GM12878 (cell line): ENCODE data around the gene GIMD1. TPM values are rescaled to one million over a fixed set of nuclear protein-coding genes. Genes with fewer than 3 reads are reported as not detected.

Experiments
- ATAC-seq: fragments of 200-7000 bp; cut with Tn5 transposase; 3 replicates; pipeline ENCODE4 v1.9.1; 2020; ENCODE audit warnings: mild to moderate bottlenecking, moderate library complexity
- BruUV-seq: library from RNA; stranded (reverse); fragments of 400-500 nt; replicated peaks from 2 replicates; lab custom pipeline; 2021; lab: Mats Ljungman, UMichigan
- CTCF ChIA-PET: fragments of 300-600 bp; sonication (Branson Sonifier 250); formaldehyde crosslinking; extraction: SDS; loops from one replicate; lab custom pipeline; 2021; ENCODE audit warnings: inconsistent platforms; lab: Yijun Ruan, JAX
- POLR2A ChIA-PET: fragments of 350-600 bp; formaldehyde crosslinking; extraction: SDS; loops from one replicate; lab custom pipeline; 2021; ENCODE audit warnings: inconsistent platforms; lab: Charles Lee
- RAD21 ChIA-PET: fragments of 300-600 bp; sonication (Branson Sonifier 250); formaldehyde crosslinking; loops from one replicate; lab custom pipeline; 2023; ENCODE audit warnings: antibody characterized with exemption; ENCODE audit not compliant: unreplicated experiment; lab: Charles Lee
- SMC1A ChIA-PET: fragments of 300-600 bp; sonication (Branson Sonifier 250); formaldehyde crosslinking; loops from one replicate; lab custom pipeline; 2023; ENCODE audit not compliant: unreplicated experiment, uncharacterized antibody; lab: Charles Lee
- DNase-seq: peaks from one replicate; pipeline ENCODE4 v3.0.0-alpha.2; 2011; ENCODE audit warnings: low read depth, low spot score
- FAIRE-seq: peaks from 3 replicates; lab custom pipeline; 2011; peaks lifted over from hg19 to GRCh38; lab: Jason Lieb, UNC
- H2AFZ ChIP-seq: 2 replicates; pipeline ENCODE4 v1.6.0; 2011; ENCODE audit warnings: low read depth, low read length, control low read depth; ENCODE audit not compliant: control insufficient read depth
- H3K27ac ChIP-seq: 2 replicates; pipeline ENCODE4 v1.5.1; 2011; ENCODE audit warnings: control low read depth; ENCODE audit not compliant: control insufficient read depth, insufficient read depth
- H3K27me3 ChIP-seq, 2 experiments: replicated peaks in 1 of 2; 2 replicates each; pipeline versions ENCODE4 v1.6.0 to v1.6.1; 2011; ENCODE audit warnings: low read length in 1 of 2; ENCODE audit not compliant: control insufficient read depth in 2 of 2, insufficient read depth in 2 of 2
- H3K36me3 ChIP-seq, 2 experiments: 2 replicates each; pipeline ENCODE4 v1.5.1; 2011; ENCODE audit warnings: low read length in 1 of 2; ENCODE audit not compliant: control insufficient read depth in 2 of 2, insufficient read depth in 2 of 2
- H3K4me1 ChIP-seq: 2 replicates; pipeline ENCODE4 v1.6.1; 2011; ENCODE audit warnings: mild to moderate bottlenecking, low read length, moderate library complexity, mixed read lengths; ENCODE audit not compliant: control insufficient read depth, insufficient read depth
- H3K4me2 ChIP-seq: 2 replicates; pipeline ENCODE4 v1.6.0; 2011; ENCODE audit warnings: control low read depth; ENCODE audit not compliant: control insufficient read depth, insufficient read depth
- H3K4me3 ChIP-seq: fragments of 200-600 bp; sonication (generic); 2 replicates; pipeline ENCODE4 v1.5.1; 2016
- H3K79me2 ChIP-seq: 2 replicates; pipeline ENCODE4 v1.6.0; 2011; ENCODE audit warnings: low read length; ENCODE audit not compliant: control insufficient read depth, insufficient read depth
- H3K9ac ChIP-seq: 2 replicates; pipeline ENCODE4 v1.8.0; 2011; ENCODE audit warnings: low read length, control low read depth, mixed read lengths; ENCODE audit not compliant: control insufficient read depth, insufficient read depth
- H3K9me3 ChIP-seq: replicated peaks from 3 replicates; pipeline ENCODE4 v1.5.1; 2011; ENCODE audit warnings: mild to moderate bottlenecking, low read length; ENCODE audit not compliant: control insufficient read depth, insufficient read depth
- H4K20me1 ChIP-seq: 2 replicates; pipeline ENCODE4 v1.6.0; 2011; ENCODE audit not compliant: control insufficient read depth, insufficient read depth
- ATF7 ChIP-seq: fragments of 450-650 bp; IDR thresholded peaks from 2 replicates; pipeline ENCODE4 v1.6.1; 2016; ENCODE audit warnings: low read depth, mild to moderate bottlenecking
- FOS ChIP-seq: IDR thresholded peaks from 3 replicates; pipeline ENCODE4 v1.6.1; 2011; ENCODE audit warnings: borderline replicate concordance; ENCODE audit not compliant: insufficient read length; ENCODE audit errors: extremely low read depth
- IKZF2 ChIP-seq, 2 experiments: fragments of 450-650 bp; IDR thresholded peaks; 2 replicates each; pipeline ENCODE4 v1.6.1; 2017; ENCODE audit warnings: mild to moderate bottlenecking in 2 of 2, moderate library complexity in 2 of 2
- IRF4 ChIP-seq: IDR thresholded peaks from 2 replicates; pipeline ENCODE4 v1.6.1; 2011; ENCODE audit warnings: low read depth, low read length
- MTA2 ChIP-seq: fragments of 450-650 bp; IDR thresholded peaks from 2 replicates; pipeline ENCODE4 v1.6.1; 2016; ENCODE audit warnings: low read depth, mild to moderate bottlenecking, moderate library complexity
- NFYB ChIP-seq: IDR thresholded peaks from 2 replicates; pipeline ENCODE4 v1.6.1; 2011; ENCODE audit warnings: low read depth, mild to moderate bottlenecking, low read length, improper control_type of control experiment, moderate library complexity; ENCODE audit not compliant: insufficient read depth
- NR2C1 ChIP-seq: fragments of 450-650 bp; IDR thresholded peaks from 2 replicates; pipeline ENCODE4 v1.6.1; 2017; ENCODE audit warnings: antibody characterized with exemption, mild to moderate bottlenecking, moderate library complexity
- SPI1 ChIP-seq: IDR thresholded peaks from 2 replicates; pipeline ENCODE4 v1.6.1; 2011; ENCODE audit warnings: low read depth, mild to moderate bottlenecking, low read length, moderate library complexity, borderline replicate concordance; ENCODE audit not compliant: insufficient read depth
- STAT3 ChIP-seq: IDR thresholded peaks from 2 replicates; pipeline ENCODE4 v1.6.1; 2011; ENCODE audit warnings: low read depth, low read length, improper control_type of control experiment
- ZNF207 ChIP-seq: fragments of 450-650 bp; IDR thresholded peaks from 2 replicates; pipeline ENCODE4 v1.6.1; 2014; ENCODE audit warnings: antibody characterized with exemption, mild to moderate bottlenecking, borderline replicate concordance
- ZNF384 ChIP-seq: IDR thresholded peaks from 2 replicates; pipeline ENCODE4 v1.6.1; 2012; ENCODE audit warnings: low read depth, mild to moderate bottlenecking, low read length, improper control_type of control experiment, borderline replicate concordance
- WGBS: methylation state at CpG from one replicate; pipeline ENCODE4 v1.1.6; 2016; ENCODE audit warnings: low lambda C conversion rate; ENCODE audit not compliant: insufficient replicate concordance, insufficient coverage; ENCODE audit errors: missing lambda C conversion rate; 5-methylcytosine and 5-hydroxymethylcytosine counted together
- in situ Hi-C: fragments of 300-500 bp; cut with MboI; formaldehyde crosslinking; loops from 9 replicates; pipeline ENCODE4 v1.14.3; 2018; ENCODE audit warnings: mixed read lengths
- intact Hi-C: fragments of 100-400 bp; cut with micrococcal nuclease; formaldehyde crosslinking; loops from one replicate; pipeline ENCODE4 v1.14.2; 2022; ENCODE audit not compliant: unreplicated experiment
- polyA plus RNA-seq, 11 experiments: library from polyadenylated mRNA; depleted of rRNA in 4 of 11; unstranded in 6 of 11; stranded (reverse) in 5 of 11; fragments of >200 nt; fragmentation: Nextera tagmentation in 4 of 11; fragmentation: Illumina TruSeq in 1 of 11; extraction: Ambion mirVana in 4 of 11; extraction: Trizol in 1 of 11; gene quantifications; 1 replicate in 1 of 11; 2 replicates in 10 of 11; pipeline versions ENCODE4 v1.2.1 to v1.2.3, GENCODE V29; 2011 to 2016; ENCODE audit warnings: inconsistent platforms in 2 of 11, missing spikeins in 2 of 11, low read depth in 1 of 11
- total RNA-seq, 4 experiments: library from RNA; depleted of rRNA in 3 of 4; stranded (reverse); fragments of >200 nt in 3 of 4; fragmentation: Illumina TruSeq in 1 of 4; extraction: Trizol in 1 of 4; gene quantifications; 2 replicates each; pipeline versions ENCODE4 v1.2.1 to v1.2.3, GENCODE V29; 2013 to 2021
- TF ChIP-seq, protein P1 (sequence below): fragments of 450-650 bp; IDR thresholded peaks from 2 replicates; pipeline ENCODE4 v1.6.1; 2017; ENCODE audit warnings: antibody characterized with exemption, mild to moderate bottlenecking, moderate library complexity
- TF ChIP-seq, protein P2 (sequence below): fragments of 450-650 bp; IDR thresholded peaks from 2 replicates; pipeline ENCODE4 v1.6.1; 2018; ENCODE audit warnings: mild to moderate bottlenecking, low read depth, moderate library complexity; ENCODE audit not compliant: partially characterized antibody

Gene GIMD1
- total and polyA plus RNA-seq, 10 of the 15 experiments (the other 5 are each of a cell fraction or from before 2014, with no cell fraction given): 0.14 TPM; not detected in 9

DNA sequence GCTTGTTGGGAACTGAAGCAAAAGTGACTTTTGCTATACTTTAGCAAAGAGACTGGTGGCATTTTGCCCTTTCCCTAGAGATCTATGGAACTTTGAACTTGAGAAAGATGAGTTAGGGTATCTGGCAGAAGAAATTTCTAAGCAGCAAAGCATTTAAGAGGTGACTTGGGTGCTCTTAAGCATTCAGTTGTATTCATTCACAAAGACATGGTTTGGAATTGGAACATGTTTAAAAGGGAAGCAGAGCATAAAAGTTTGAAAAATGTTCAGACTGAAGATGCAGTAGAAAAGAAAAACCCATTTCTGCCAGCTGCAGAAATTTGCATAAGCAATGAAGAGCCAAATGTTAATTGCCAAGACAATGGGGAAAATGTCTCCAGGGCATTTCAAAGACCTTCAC is 30.7 kb downstream of the GIMD1 start:
- Histone ChIP-seq H4K20me1 (no peaks in the 10 kb centered on the region), H3K27ac (no peak overlapping the region), H3K4me1 (no peaks in the 10 kb centered on the region), H3K79me2 (peaks cover 4% of the 10 kb centered on the region), H3K36me3 (peaks cover 7 to 46% of the 10 kb centered on the region in 2 experiments), H3K4me3 (no peak overlapping the region), H2AFZ (no peak overlapping the region), H3K9me3 (peaks cover 18% of the 10 kb centered on the region; the same call in 2 of the 3 replicates), H3K4me2 (no peak overlapping the region), H3K9ac (no peak overlapping the region), H3K27me3 (no peaks in the 10 kb centered on the region)
- TF ChIP-seq MTA2: no peak
- TF ChIP-seq STAT3: no peak
- TF ChIP-seq ATF7: no peak
- no peak for TF ChIP-seq NFYB
- no peak for TF ChIP-seq NR2C1
- TF ChIP-seq SPI1: no peak
- FAIRE-seq (no peak), DNase-seq (no peak), ATAC-seq (no peak)
- intact Hi-C loops (no loop called here), in situ Hi-C loops (no loop called here)
- SMC1A ChIA-PET: no interaction called here
- RAD21 ChIA-PET: no interaction called here
- POLR2A ChIA-PET: no interaction called here
- BruUV-seq: no TSS peak
- CTCF ChIA-PET: no interaction called here

DNA sequence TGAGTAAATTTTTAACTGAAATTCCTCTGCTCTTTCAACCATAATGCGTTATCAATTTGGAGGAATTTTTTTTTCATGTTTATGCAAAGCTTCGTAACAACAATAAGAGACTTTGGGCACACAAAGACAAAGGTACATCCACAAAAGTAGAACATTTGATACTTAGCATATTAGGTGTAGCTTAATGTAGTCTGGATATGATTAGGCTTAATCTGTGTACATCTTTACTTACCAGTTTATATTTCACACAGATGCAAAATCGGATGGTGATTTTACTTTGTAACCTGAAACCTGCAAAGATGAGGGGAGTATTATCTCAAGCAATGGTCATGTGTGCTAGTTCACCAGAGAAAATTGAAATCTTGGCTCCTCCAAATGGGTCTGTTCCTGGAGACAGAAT is 32.0 kb downstream of the GIMD1 start:
- H3K4me1 ChIP-seq: no peaks in the 10 kb centered on the region
- no peak overlapping the region for H3K27ac ChIP-seq
- no peaks in the 10 kb centered on the region; the same call in none of the 2 replicates for H3K79me2 ChIP-seq
- WGBS: 97% methylated on average over 3 of the region's 3 CpGs
- ATAC-seq (no peak), FAIRE-seq (no peak), DNase-seq (no peak)
- in situ Hi-C loops (no loop called here), intact Hi-C loops (no loop called here)
- H3K9me3 ChIP-seq: peaks cover 18% of the 10 kb centered on the region; the same call in 2 of the 3 replicates
- ChIA-PET SMC1A (interaction anchor here (0.6 kb wide), 1 partner anchor 1301 kb away, joined by 3 read pairs; no protein-coding TSS in a partner anchor), RAD21 (no interaction called here), POLR2A (interaction anchor here (0.7 kb wide), 1 partner anchor 21 kb away, joined by 3 read pairs; the partner anchor contains the start of gene TBCK), CTCF (interaction anchor here (0.7 to 1.4 kb wide), 2 partner anchors 9 to 662 kb away, joined by 4 to 5 read pairs; no protein-coding TSS in a partner anchor)
- H2AFZ ChIP-seq: no peak overlapping the region
- BruUV-seq: no TSS peak
- H3K27me3 ChIP-seq: no peaks in the 10 kb centered on the region
- no peak overlapping the region for H3K4me3 ChIP-seq
- no peak overlapping the region for H3K4me2 ChIP-seq
- H3K36me3 ChIP-seq: peaks cover 8 to 46% of the 10 kb centered on the region in 2 experiments
- no peaks in the 10 kb centered on the region for H4K20me1 ChIP-seq
- no peak overlapping the region for H3K9ac ChIP-seq
- TF ChIP-seq ZNF207: no peak
- TF ChIP-seq FOS: no peak
- TF ChIP-seq, protein P1, sequence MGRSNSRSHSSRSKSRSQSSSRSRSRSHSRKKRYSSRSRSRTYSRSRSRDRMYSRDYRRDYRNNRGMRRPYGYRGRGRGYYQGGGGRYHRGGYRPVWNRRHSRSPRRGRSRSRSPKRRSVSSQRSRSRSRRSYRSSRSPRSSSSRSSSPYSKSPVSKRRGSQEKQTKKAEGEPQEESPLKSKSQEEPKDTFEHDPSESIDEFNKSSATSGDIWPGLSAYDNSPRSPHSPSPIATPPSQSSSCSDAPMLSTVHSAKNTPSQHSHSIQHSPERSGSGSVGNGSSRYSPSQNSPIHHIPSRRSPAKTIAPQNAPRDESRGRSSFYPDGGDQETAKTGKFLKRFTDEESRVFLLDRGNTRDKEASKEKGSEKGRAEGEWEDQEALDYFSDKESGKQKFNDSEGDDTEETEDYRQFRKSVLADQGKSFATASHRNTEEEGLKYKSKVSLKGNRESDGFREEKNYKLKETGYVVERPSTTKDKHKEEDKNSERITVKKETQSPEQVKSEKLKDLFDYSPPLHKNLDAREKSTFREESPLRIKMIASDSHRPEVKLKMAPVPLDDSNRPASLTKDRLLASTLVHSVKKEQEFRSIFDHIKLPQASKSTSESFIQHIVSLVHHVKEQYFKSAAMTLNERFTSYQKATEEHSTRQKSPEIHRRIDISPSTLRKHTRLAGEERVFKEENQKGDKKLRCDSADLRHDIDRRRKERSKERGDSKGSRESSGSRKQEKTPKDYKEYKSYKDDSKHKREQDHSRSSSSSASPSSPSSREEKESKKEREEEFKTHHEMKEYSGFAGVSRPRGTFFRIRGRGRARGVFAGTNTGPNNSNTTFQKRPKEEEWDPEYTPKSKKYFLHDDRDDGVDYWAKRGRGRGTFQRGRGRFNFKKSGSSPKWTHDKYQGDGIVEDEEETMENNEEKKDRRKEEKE: no peak
- no peak for TF ChIP-seq IKZF2 (IDR thresholded peaks at IDR 0.05)
- TF ChIP-seq IRF4: no peak
- no peak for TF ChIP-seq ZNF384
- TF ChIP-seq, protein P2, sequence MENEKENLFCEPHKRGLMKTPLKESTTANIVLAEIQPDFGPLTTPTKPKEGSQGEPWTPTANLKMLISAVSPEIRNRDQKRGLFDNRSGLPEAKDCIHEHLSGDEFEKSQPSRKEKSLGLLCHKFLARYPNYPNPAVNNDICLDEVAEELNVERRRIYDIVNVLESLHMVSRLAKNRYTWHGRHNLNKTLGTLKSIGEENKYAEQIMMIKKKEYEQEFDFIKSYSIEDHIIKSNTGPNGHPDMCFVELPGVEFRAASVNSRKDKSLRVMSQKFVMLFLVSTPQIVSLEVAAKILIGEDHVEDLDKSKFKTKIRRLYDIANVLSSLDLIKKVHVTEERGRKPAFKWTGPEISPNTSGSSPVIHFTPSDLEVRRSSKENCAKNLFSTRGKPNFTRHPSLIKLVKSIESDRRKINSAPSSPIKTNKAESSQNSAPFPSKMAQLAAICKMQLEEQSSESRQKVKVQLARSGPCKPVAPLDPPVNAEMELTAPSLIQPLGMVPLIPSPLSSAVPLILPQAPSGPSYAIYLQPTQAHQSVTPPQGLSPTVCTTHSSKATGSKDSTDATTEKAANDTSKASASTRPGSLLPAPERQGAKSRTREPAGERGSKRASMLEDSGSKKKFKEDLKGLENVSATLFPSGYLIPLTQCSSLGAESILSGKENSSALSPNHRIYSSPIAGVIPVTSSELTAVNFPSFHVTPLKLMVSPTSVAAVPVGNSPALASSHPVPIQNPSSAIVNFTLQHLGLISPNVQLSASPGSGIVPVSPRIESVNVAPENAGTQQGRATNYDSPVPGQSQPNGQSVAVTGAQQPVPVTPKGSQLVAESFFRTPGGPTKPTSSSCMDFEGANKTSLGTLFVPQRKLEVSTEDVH: no peak
